Activated naive CD4-positive, alpha-beta T cell treated with anti-CD3 and anti-CD28 coated beads for 36 hours (primary cell): Measurements from ENCODE around the gene NKRF. TPM values are rescaled to one million over a fixed set of nuclear protein-coding genes. Genes with fewer than 3 reads are reported as not detected.
A peak's percentile ranks its signal among the peaks of the same experiment; 100 is the strongest.

Source experiments
- CTCF ChIA-PET: fragments of 350-600 bp; sonication (Branson Sonifier 250); formaldehyde crosslinking; loops from one replicate; lab custom pipeline; 2021; ENCODE audit warnings: antibody characterized with exemption; lab: Charles Lee
- DNase-seq: peaks from one replicate; pipeline ENCODE4 v3.0.0-alpha.2; 2020
- H3K27ac Mint-ChIP-seq: one replicate; pipeline ENCODE4 v1.8.0; 2021; ENCODE audit warnings: mild to moderate bottlenecking, mixed read lengths
- H3K27me3 Mint-ChIP-seq: one replicate; pipeline ENCODE4 v1.8.0; 2021; ENCODE audit warnings: low read depth, mixed read lengths
- H3K36me3 Mint-ChIP-seq: one replicate; pipeline ENCODE4 v1.8.0; 2021; ENCODE audit warnings: low read depth, mixed read lengths
- H3K4me1 Mint-ChIP-seq: one replicate; pipeline ENCODE4 v1.8.0; 2021; ENCODE audit warnings: low read depth, mixed read lengths
- H3K4me3 Mint-ChIP-seq: one replicate; pipeline ENCODE4 v1.8.0; 2021; ENCODE audit warnings: mild to moderate bottlenecking, moderate library complexity, mixed read lengths
- H3K9me3 Mint-ChIP-seq: one replicate; pipeline ENCODE4 v1.8.0; 2021; ENCODE audit warnings: mixed read lengths
- intact Hi-C: fragments of 100-400 bp; cut with micrococcal nuclease; formaldehyde crosslinking; loops from one replicate; pipeline ENCODE4 v1.15.1; 2023
- total RNA-seq, 2 experiments: library from RNA; stranded (reverse); gene quantifications; one replicate each; pipeline ENCODE4 v1.2.3, GENCODE V29; 2021

Gene NKRF
- total RNA-seq, 2 experiments from 2014 or later, result 15.8 to 17.0 TPM

GRCh38 chrX:119636419-119636818 is 30.2 kb upstream of the NKRF start:
- intact Hi-C loops, result no loop called here
- no peaks in the 10 kb centered on the region for H3K27me3 Mint-ChIP-seq
- no peak overlapping the region for H3K4me3 Mint-ChIP-seq
- CTCF ChIA-PET, result interaction anchor here (1.5 kb wide), 1 partner anchor 57 kb away, joined by 3 read pairs; the partner anchor contains the start of gene SEPTIN6
- H3K27ac Mint-ChIP-seq, result no peak overlapping the region
- peaks cover 27% of the 10 kb centered on the region for H3K36me3 Mint-ChIP-seq
- H3K4me1 Mint-ChIP-seq, result peaks cover 15% of the 10 kb centered on the region
- no peak for DNase-seq
- H3K9me3 Mint-ChIP-seq, result no peaks in the 10 kb centered on the region

- Mint-ChIP-seq H3K27me3 (no peaks in the 10 kb centered on the region), H3K27ac (peak overlapping the region; percentile 73), H3K36me3 (peaks cover 27% of the 10 kb centered on the region), H3K4me1 (peaks cover 15% of the 10 kb centered on the region), H3K9me3 (no peaks in the 10 kb centered on the region), H3K4me3 (no peak overlapping the region)
- intact Hi-C loops, result no loop called here
- CTCF ChIA-PET, result interaction anchor here (0.6 kb wide), 1 partner anchor 46 kb away, joined by 3 read pairs; no protein-coding TSS in a partner anchor
- no peak for DNase-seq
These were observed 29.6 kb upstream of the NKRF start for GRCh38 chrX:119635799-119636198.

DNA sequence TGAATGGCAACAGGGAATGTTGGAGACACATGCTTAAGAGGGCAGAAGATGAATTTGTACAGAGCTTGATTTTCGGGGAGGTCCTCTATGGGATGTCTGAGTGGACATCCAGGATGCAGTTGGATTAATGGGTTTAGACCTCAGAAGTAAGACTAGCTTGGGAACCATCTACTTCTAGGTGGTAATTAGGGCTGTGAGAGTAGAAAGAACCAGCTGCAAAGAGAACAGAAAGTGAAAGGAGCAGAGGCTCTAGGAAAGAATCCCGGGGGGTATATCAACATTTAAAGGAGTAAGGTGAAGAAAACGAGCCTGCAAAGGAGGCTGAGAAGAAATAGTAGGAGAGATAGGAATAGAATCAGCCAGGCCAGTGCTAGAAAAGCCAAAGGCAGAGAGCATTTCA is 29.0 kb upstream of the NKRF start:
- peaks cover 27% of the 10 kb centered on the region for H3K36me3 Mint-ChIP-seq
- H3K27ac Mint-ChIP-seq, result peak overlapping the region; percentile 73
- DNase-seq, result no peak

GRCh38 chrX:119625843-119626242 is 19.6 kb upstream of the NKRF start:
- no peak for DNase-seq
- Mint-ChIP-seq H3K27me3 (no peaks in the 10 kb centered on the region), H3K36me3 (peaks cover 9% of the 10 kb centered on the region), H3K4me3 (no peak overlapping the region), H3K9me3 (no peaks in the 10 kb centered on the region), H3K27ac (no peak overlapping the region), H3K4me1 (no peaks in the 10 kb centered on the region)
- intact Hi-C loops, result no loop called here
- CTCF ChIA-PET, result interaction anchor here (1.9 kb wide), 1 partner anchor 9 kb away, joined by 4 read pairs; no protein-coding TSS in a partner anchor

More for the DNA sequence above, 29.0 kb upstream of the NKRF start:
- intact Hi-C loops, result no loop called here
- Mint-ChIP-seq H3K9me3 (no peaks in the 10 kb centered on the region), H3K4me1 (peaks cover 15% of the 10 kb centered on the region), H3K4me3 (no peak overlapping the region), H3K27me3 (no peaks in the 10 kb centered on the region)
- CTCF ChIA-PET, result interaction anchor here (0.6 to 1.6 kb wide), 2 partner anchors 10 to 47 kb away, joined by 3 to 4 read pairs; no protein-coding TSS in a partner anchor

GRCh38 chrX:119624951-119625668 is 18.9 kb upstream of the NKRF start:
- no peak overlapping the region for H3K27ac Mint-ChIP-seq
- intact Hi-C loops, result no loop called here
- CTCF ChIA-PET, result interaction anchor here (0.6 to 1.9 kb wide), 3 partner anchors 9 to 31 kb away, joined by 4 to 5 read pairs (median 4); no protein-coding TSS in a partner anchor
- no peaks in the 10 kb centered on the region for H3K9me3 Mint-ChIP-seq
- no peak for DNase-seq
- H3K4me1 Mint-ChIP-seq, result no peaks in the 10 kb centered on the region
- no peak overlapping the region for H3K4me3 Mint-ChIP-seq
- peaks cover 9% of the 10 kb centered on the region for H3K36me3 Mint-ChIP-seq
- H3K27me3 Mint-ChIP-seq, result no peaks in the 10 kb centered on the region

DNA sequence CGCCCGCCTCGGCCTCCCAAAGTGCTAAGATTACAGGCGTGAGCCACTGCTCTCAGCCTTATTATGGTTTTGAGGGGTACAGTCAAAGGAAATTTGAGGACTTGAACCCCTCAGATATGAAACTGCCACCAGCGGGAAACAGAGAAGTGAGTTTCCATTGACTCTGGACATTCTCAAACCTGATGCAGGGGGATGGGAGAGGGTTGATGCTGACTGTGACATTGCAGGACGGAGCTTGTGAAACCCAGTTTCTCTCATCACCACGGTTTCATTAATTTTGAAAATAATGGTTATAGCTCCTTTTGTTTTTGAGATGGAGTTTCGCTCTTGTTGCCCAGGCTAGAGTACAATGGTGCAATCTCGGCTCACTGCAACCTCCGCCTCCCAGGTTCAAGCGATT is 18.2 kb upstream of the NKRF start:
- intact Hi-C loops, result no loop called here
- H3K27ac Mint-ChIP-seq, result no peak overlapping the region
- peaks cover 7% of the 10 kb centered on the region for H3K36me3 Mint-ChIP-seq
- no peak overlapping the region for H3K4me3 Mint-ChIP-seq
- H3K9me3 Mint-ChIP-seq, result no peaks in the 10 kb centered on the region
- DNase-seq, result no peak
- CTCF ChIA-PET, result interaction anchor here (1.1 to 1.9 kb wide), 2 partner anchors 10 to 31 kb away, joined by 4 read pairs; no protein-coding TSS in a partner anchor
- H3K27me3 Mint-ChIP-seq, result no peaks in the 10 kb centered on the region
- no peaks in the 10 kb centered on the region for H3K4me1 Mint-ChIP-seq

GRCh38 chrX:119622356-119623232 is 16.4 kb upstream of the NKRF start:
- no peaks in the 10 kb centered on the region for H3K9me3 Mint-ChIP-seq
- H3K4me1 Mint-ChIP-seq, result no peaks in the 10 kb centered on the region
- H3K4me3 Mint-ChIP-seq, result no peak overlapping the region
- no peak overlapping the region for H3K27ac Mint-ChIP-seq
- no peak for DNase-seq
- intact Hi-C loops, result no loop called here
- CTCF ChIA-PET, result interaction anchor here (0.6 kb wide), 1 partner anchor 123 kb away, joined by 4 read pairs; no protein-coding TSS in a partner anchor
- H3K36me3 Mint-ChIP-seq, result no peaks in the 10 kb centered on the region
- no peaks in the 10 kb centered on the region for H3K27me3 Mint-ChIP-seq

DNA sequence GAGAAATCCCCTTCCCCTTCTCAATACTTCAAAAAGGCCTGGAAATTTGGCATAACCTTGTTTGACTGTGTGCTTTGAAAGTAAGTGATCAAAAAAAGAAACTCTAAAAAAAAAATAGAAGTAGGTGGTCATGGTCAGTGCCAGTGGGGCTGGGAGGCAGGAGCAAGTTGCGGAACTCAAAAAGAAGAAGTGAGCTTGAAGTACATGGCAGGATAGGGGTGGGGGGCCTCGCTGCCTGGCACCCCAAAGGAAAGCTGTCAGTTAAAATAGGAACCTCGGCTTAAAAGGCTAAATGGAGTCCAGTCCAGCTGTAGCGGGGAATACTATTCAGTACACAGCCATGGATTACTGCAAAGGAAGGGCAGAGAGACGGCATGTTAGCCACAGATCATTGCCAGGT is 12.2 kb upstream of the NKRF start:
- H3K36me3 Mint-ChIP-seq, result no peaks in the 10 kb centered on the region
- H3K27ac Mint-ChIP-seq, result no peak overlapping the region
- CTCF ChIA-PET, result interaction anchor here (1.6 kb wide), 1 partner anchor 9 kb away, joined by 5 read pairs; no protein-coding TSS in a partner anchor
- intact Hi-C loops, result no loop called here
- no peak for DNase-seq
- H3K27me3 Mint-ChIP-seq, result no peaks in the 10 kb centered on the region
- H3K4me1 Mint-ChIP-seq, result peaks cover 2% of the 10 kb centered on the region
- no peak overlapping the region for H3K4me3 Mint-ChIP-seq
- H3K9me3 Mint-ChIP-seq, result no peaks in the 10 kb centered on the region

GRCh38 chrX:119617517-119618164 is 11.4 kb upstream of the NKRF start:
- Mint-ChIP-seq H3K27ac (no peak overlapping the region), H3K27me3 (no peaks in the 10 kb centered on the region), H3K4me1 (peaks cover 2% of the 10 kb centered on the region), H3K36me3 (no peaks in the 10 kb centered on the region), H3K4me3 (no peak overlapping the region), H3K9me3 (no peaks in the 10 kb centered on the region)
- intact Hi-C loops, result no loop called here
- DNase-seq, result no peak
- CTCF ChIA-PET, result interaction anchor here (0.7 kb wide), 1 partner anchor 53 kb away, joined by 3 read pairs; no protein-coding TSS in a partner anchor

GRCh38 chrX:119614776-119615175 is 8.6 kb upstream of the NKRF start:
- H3K27ac Mint-ChIP-seq, result no peak overlapping the region
- DNase-seq, result no peak
- peaks cover 4% of the 10 kb centered on the region for H3K4me1 Mint-ChIP-seq
- H3K4me3 Mint-ChIP-seq, result no peak overlapping the region
- no peaks in the 10 kb centered on the region for H3K27me3 Mint-ChIP-seq
- intact Hi-C loops, result no loop called here
- H3K9me3 Mint-ChIP-seq, result no peaks in the 10 kb centered on the region
- H3K36me3 Mint-ChIP-seq, result no peaks in the 10 kb centered on the region
- CTCF ChIA-PET, result no interaction called here

GRCh38 chrX:119607018-119607389 is 780 bp upstream of the NKRF start:
- no peak for DNase-seq
- H3K4me1 Mint-ChIP-seq, result peaks cover 36% of the 10 kb centered on the region
- H3K27ac Mint-ChIP-seq, result peak overlapping the region; percentile 93
- intact Hi-C loops, result loop anchor here (2.0 to 10.0 kb wide), 5 partner anchors 90 to 268 kb away; partner anchors contain the start of genes NDUFA1, RNF113A, RPL39 and SLC25A5
- peaks cover 7% of the 10 kb centered on the region for H3K36me3 Mint-ChIP-seq
- no peaks in the 10 kb centered on the region for H3K9me3 Mint-ChIP-seq
- no peaks in the 10 kb centered on the region for H3K27me3 Mint-ChIP-seq
- H3K4me3 Mint-ChIP-seq, result peak overlapping the region; percentile 96
- CTCF ChIA-PET, result no interaction called here
